HCT116 (cell line): ENCODE data around the gene NLGN2. TPM values are rescaled to one million over a fixed set of nuclear protein-coding genes. Genes with fewer than 3 reads are reported as not detected.
A peak's percentile ranks its signal among the peaks of the same experiment; 100 is the strongest.

Experiments
- ATAC-seq: fragments of 200-7000 bp; cut with Tn5 transposase; 2 replicates; pipeline ENCODE4 v1.9.1; 2020; ENCODE audit warnings: mild to moderate bottlenecking, moderate library complexity
- BruUV-seq: library from RNA; stranded (reverse); fragments of 400-500 nt; replicated peaks from 2 replicates; lab custom pipeline; 2021; lab: Mats Ljungman, UMichigan
- CTCF ChIA-PET: fragments of 300-600 bp; sonication (Branson Sonifier 250); formaldehyde crosslinking; loops from one replicate; lab custom pipeline; 2021; ENCODE audit warnings: antibody characterized with exemption; lab: Charles Lee
- POLR2A ChIA-PET: fragments of 300-600, 350-600 bp; sonication (Branson Sonifier 250); formaldehyde crosslinking; loops from one replicate; lab custom pipeline; 2021; ENCODE audit warnings: antibody characterized with exemption; lab: Charles Lee
- RAD21 ChIA-PET, 2 experiments: fragments of 300-600 bp; sonication (Branson Sonifier 250); formaldehyde crosslinking; loops; one replicate each; lab custom pipeline; 2023; ENCODE audit warnings: low total read pairs in 2 of 2; ENCODE audit not compliant: uncharacterized antibody in 2 of 2, unreplicated experiment in 2 of 2, low non-redundant PET in 1 of 2; lab: Charles Lee
- DNase-seq: peaks from one replicate; pipeline ENCODE4 v3.0.0-alpha.2; 2010; ENCODE audit warnings: low read depth, low spot score
- H2AFZ ChIP-seq: fragments of 200-600 bp; shearing (Covaris generic), sonication (generic); 2 replicates; pipeline ENCODE4 v1.6.1; 2017; ENCODE audit warnings: low read depth, mixed run types, mixed read lengths, antibody characterized with exemption, low read length; ENCODE audit not compliant: poor library complexity, severe bottlenecking
- H3K27ac ChIP-seq: 2 replicates; pipeline ENCODE4 v1.5.1; 2012; ENCODE audit warnings: low read depth, low read length
- H3K27me3 ChIP-seq: fragments of 200-600 bp; sonication (generic); 2 replicates; pipeline ENCODE4 v1.6.1; 2016; ENCODE audit warnings: mixed run types, low read length, mixed read lengths; ENCODE audit not compliant: insufficient read depth
- H3K36me3 ChIP-seq, 2 experiments: fragments of 200-500 bp in 1 of 2; fragments of 200-600 bp in 1 of 2; sonication (Bioruptor generic) in 1 of 2; sonication (generic) in 1 of 2; 2 replicates each; pipeline versions ENCODE4 v1.5.1 to v1.6.1; 2014 to 2016; ENCODE audit warnings: low read length in 2 of 2, inconsistent platforms in 1 of 2, mixed read lengths in 1 of 2, mixed run types in 1 of 2; ENCODE audit not compliant: insufficient read depth in 2 of 2, control insufficient read depth in 1 of 2
- H3K4me1 ChIP-seq, 2 experiments: fragments of 200-600 bp in 1 of 2; sonication (generic) in 1 of 2; 2 replicates each; pipeline versions ENCODE4 v1.5.1 to v1.6.1; 2012 to 2017; ENCODE audit warnings: low read length in 2 of 2, inconsistent platforms in 1 of 2, mild to moderate bottlenecking in 1 of 2, mixed read lengths in 1 of 2, mixed run types in 1 of 2, moderate library complexity in 1 of 2; ENCODE audit not compliant: insufficient read depth in 2 of 2, control insufficient read depth in 1 of 2
- H3K4me2 ChIP-seq: fragments of 200-600 bp; sonication (generic); 2 replicates; pipeline ENCODE4 v1.6.1; 2017; ENCODE audit warnings: mixed run types, low read length, mixed read lengths
- H3K4me3 ChIP-seq, 2 experiments: fragments of 200-600 bp in 1 of 2; sonication (generic) in 1 of 2; replicated peaks in 1 of 2; 2 replicates each; pipeline ENCODE4 v1.5.1; 2011 to 2016; ENCODE audit warnings: low read length in 2 of 2, control low read depth in 1 of 2, low read depth in 1 of 2, mild to moderate bottlenecking in 1 of 2, mixed read lengths in 1 of 2, mixed run types in 1 of 2
- H3K79me2 ChIP-seq: fragments of 200-600 bp; sonication (generic); 2 replicates; pipeline ENCODE4 v1.6.1; 2017; ENCODE audit warnings: mild to moderate bottlenecking, mixed run types, low read length, moderate library complexity, mixed read lengths; ENCODE audit not compliant: insufficient read depth
- H3K9ac ChIP-seq: fragments of 200-600 bp; sonication (generic); 2 replicates; pipeline ENCODE4 v1.6.1; 2016; ENCODE audit warnings: low read length, mixed read lengths
- H3K9me2 ChIP-seq: fragments of 200-600 bp; sonication (generic), shearing (Covaris generic); 2 replicates; pipeline ENCODE4 v1.6.1; 2017; ENCODE audit warnings: mixed run types, mild to moderate bottlenecking, moderate library complexity; ENCODE audit not compliant: insufficient read depth
- H3K9me3 ChIP-seq, 2 experiments: fragments of 200-500 bp in 1 of 2; fragments of 200-600 bp in 1 of 2; sonication (Bioruptor generic) in 1 of 2; sonication (generic) in 1 of 2; 2 replicates each; pipeline ENCODE4 v1.6.1; 2014 to 2017; ENCODE audit warnings: low read length in 2 of 2, mixed read lengths in 2 of 2, inconsistent platforms in 1 of 2, low read depth in 1 of 2, mild to moderate bottlenecking in 1 of 2, mixed run types in 1 of 2, moderate library complexity in 1 of 2; ENCODE audit not compliant: control insufficient read depth in 1 of 2, insufficient read depth in 1 of 2
- H4K20me1 ChIP-seq: fragments of 200-600 bp; sonication (generic), shearing (Covaris generic); 2 replicates; pipeline ENCODE4 v1.6.1; 2017; ENCODE audit warnings: mixed run types, mild to moderate bottlenecking, moderate library complexity; ENCODE audit not compliant: insufficient read depth
- ATF3 ChIP-seq: IDR thresholded peaks from 2 replicates; pipeline ENCODE4 v1.6.1; 2012
- CEBPB ChIP-seq: IDR thresholded peaks from 2 replicates; pipeline ENCODE4 v1.6.1; 2012; ENCODE audit warnings: low read depth
- CTCF ChIP-seq, 3 experiments: fragments of 200-600 bp in 1 of 3; sonication (generic) in 1 of 3; IDR thresholded peaks in 2 of 3; conservative IDR thresholded peaks in 1 of 3; 2 replicates each; pipeline ENCODE4 v1.5.1; 2012 to 2017; ENCODE audit warnings: low read depth in 2 of 3, low read length in 2 of 3, antibody characterized with exemption in 1 of 3, borderline replicate concordance in 1 of 3, control low read depth in 1 of 3, mild to moderate bottlenecking in 1 of 3, mixed read lengths in 1 of 3, mixed run types in 1 of 3, moderate library complexity in 1 of 3; ENCODE audit not compliant: insufficient read depth in 1 of 3
- EGR1 ChIP-seq: IDR thresholded peaks from 2 replicates; pipeline ENCODE4 v1.6.1; 2012; ENCODE audit warnings: low read depth
- ELF1 ChIP-seq: IDR thresholded peaks from 2 replicates; pipeline ENCODE4 v1.6.1; 2012; ENCODE audit warnings: low read depth, borderline replicate concordance
- EZH2 ChIP-seq: fragments of 200-600 bp; sonication (generic); IDR thresholded peaks from 2 replicates; pipeline ENCODE4 v1.6.1; 2017; ENCODE audit warnings: antibody characterized with exemption, mixed run types
- FOSL1 ChIP-seq: IDR thresholded peaks from 2 replicates; pipeline ENCODE4 v1.6.1; 2012; ENCODE audit warnings: low read depth
- MAX ChIP-seq: IDR thresholded peaks from 2 replicates; pipeline ENCODE4 v1.6.1; 2012
- POLR2A ChIP-seq: IDR thresholded peaks from 2 replicates; pipeline ENCODE4 v1.7.0; 2011; ENCODE audit warnings: borderline replicate concordance; ENCODE audit not compliant: insufficient read depth, insufficient read length; ENCODE audit errors: extremely low read depth
- POLR2AphosphoS5 ChIP-seq: IDR thresholded peaks from 2 replicates; pipeline ENCODE4 v1.6.1; 2011; ENCODE audit warnings: mild to moderate bottlenecking, low read depth, low read length, moderate library complexity
- RAD21 ChIP-seq: IDR thresholded peaks from 2 replicates; pipeline ENCODE4 v1.6.1; 2012; ENCODE audit warnings: low read depth, mild to moderate bottlenecking
- REST ChIP-seq: IDR thresholded peaks from 2 replicates; pipeline ENCODE4 v1.6.1; 2012; ENCODE audit warnings: low read depth
- SIN3A ChIP-seq: IDR thresholded peaks from 2 replicates; pipeline ENCODE4 v1.6.1; 2012; ENCODE audit warnings: low read depth
- SP1 ChIP-seq: IDR thresholded peaks from 2 replicates; pipeline ENCODE4 v1.6.1; 2012; ENCODE audit warnings: low read depth
- SRF ChIP-seq: IDR thresholded peaks from 2 replicates; pipeline ENCODE4 v1.6.1; 2012; ENCODE audit warnings: low read depth
- TCF7L2 ChIP-seq: IDR thresholded peaks from 2 replicates; pipeline ENCODE4 v1.7.0; 2011; ENCODE audit warnings: borderline replicate concordance, inconsistent platforms; ENCODE audit not compliant: insufficient read depth, insufficient read length; ENCODE audit errors: extremely low read depth
- YY1 ChIP-seq: IDR thresholded peaks from 2 replicates; pipeline ENCODE4 v1.6.1; 2011; ENCODE audit warnings: low read length, low read depth, moderate library complexity, mild to moderate bottlenecking; ENCODE audit not compliant: insufficient replicate concordance; ENCODE audit errors: extremely low read depth
- ZBTB33 ChIP-seq: IDR thresholded peaks from 2 replicates; pipeline ENCODE4 v1.6.1; 2011; ENCODE audit warnings: mild to moderate bottlenecking, low read length, moderate library complexity; ENCODE audit not compliant: insufficient replicate concordance; ENCODE audit errors: extremely low read depth
- ZFX ChIP-seq: fragments of 450-650 bp; IDR thresholded peaks from 2 replicates; pipeline ENCODE4 v1.6.1; 2017
- ZNF274 ChIP-seq: fragments of 200-500 bp; sonication (Bioruptor generic); IDR thresholded peaks from 2 replicates; pipeline ENCODE4 v1.6.1; 2014; ENCODE audit warnings: mild to moderate bottlenecking, low read depth, low read length, inconsistent platforms
- intact Hi-C: fragments of 100-400 bp; cut with micrococcal nuclease; formaldehyde crosslinking; loops from 2 replicates; pipeline ENCODE4 v1.10.0; 2022
- total RNA-seq: library from RNA; stranded (reverse); gene quantifications from one replicate; pipeline ENCODE4 v1.2.1, GENCODE V29; 2021; ENCODE audit not compliant: unreplicated experiment

The NLGN2 gene
- total RNA-seq, 1 experiment from 2014 or later = 60.5 TPM

- Histone ChIP-seq H2AFZ (no peak overlapping the region), H3K4me1 (no peaks in the 10 kb centered on the region), H3K27ac (no peak overlapping the region), H3K4me2 (no peak overlapping the region), H3K9me3 (0 out of 4 replicates have a peak, but pooled peaks cover 0 to 3% of the 10 kb centered on the region in 2 experiments), H3K36me3 (no peaks in the 10 kb centered on the region), H3K9me2 (no peaks in the 10 kb centered on the region), H3K79me2 (no peaks in the 10 kb centered on the region), H3K9ac (no peak overlapping the region), H3K4me3 (no peak overlapping the region), H3K27me3 (no peaks in the 10 kb centered on the region), H4K20me1 (no peaks in the 10 kb centered on the region)
- DNase-seq = no peak
- no TSS peak for BruUV-seq
- 0 out of 2 replicates have a peak, but pooled peaks have one; percentile 17 for ATAC-seq
- intact Hi-C loops = no loop called here
- CTCF ChIA-PET = no interaction called here
- POLR2A ChIA-PET = no interaction called here
- RAD21 ChIA-PET = no interaction called here
- TF ChIP-seq RAD21 = no peak
- TF ChIP-seq SRF = no peak
- TF ChIP-seq CEBPB = no peak
- no peak for TF ChIP-seq SP1
- TF ChIP-seq REST = no peak
- TF ChIP-seq ELF1 = no peak
- TF ChIP-seq POLR2AphosphoS5 = no peak
- TF ChIP-seq ZFX = no peak
- TF ChIP-seq EGR1 = no peak
- no peak for TF ChIP-seq SIN3A
- no peak for TF ChIP-seq ZBTB33
- no peak for TF ChIP-seq ZNF274
- TF ChIP-seq MAX = no peak
- no peak for TF ChIP-seq EZH2
- no peak for TF ChIP-seq FOSL1
- no peak for TF ChIP-seq CTCF (IDR thresholded peaks at IDR 0.05 in 2 of 3, conservative IDR thresholded peaks at IDR 0.05 in 1 of 3; ENCODE audit: borderline replicate concordance in 1 of 3, insufficient read depth in 1 of 3, low read depth in 2 of 3, low read length in 2 of 3)
- TF ChIP-seq ATF3 = no peak
- no peak for TF ChIP-seq POLR2A
- no peak for TF ChIP-seq TCF7L2
- no peak for TF ChIP-seq YY1
These were observed 33.3 kb upstream of the NLGN2 start for GRCh38 chr17:7374353-7374752.
